HEK293 (cell line): ENCODE measurements around the gene SLC35E1.

Source experiments
- KLF1 ChIP-seq: fragments of 450-650 bp; formaldehyde crosslinking; IDR thresholded peaks from 2 replicates; pipeline ENCODE4 v1.5.1; 2016; ENCODE audit warnings: missing biosample characterization, missing genetic modification characterization
- ZBTB1 ChIP-seq: fragments of 450-650 bp; formaldehyde crosslinking; IDR thresholded peaks from 2 replicates; pipeline ENCODE4 v1.5.1; 2016; ENCODE audit warnings: missing biosample characterization, missing genetic modification characterization
- ZBTB11 ChIP-seq: fragments of 450-650 bp; formaldehyde crosslinking; conservative IDR thresholded peaks from 2 replicates; pipeline ENCODE4 v1.5.1; 2016; ENCODE audit warnings: low read depth, missing biosample characterization, missing genetic modification characterization
- ZBTB7A ChIP-seq: fragments of 450-650 bp; formaldehyde crosslinking; IDR thresholded peaks from 2 replicates; pipeline ENCODE4 v1.5.1; 2016; ENCODE audit warnings: low read depth, missing biosample characterization, missing genetic modification characterization
- ZIC2 ChIP-seq: fragments of 450-650 bp; formaldehyde crosslinking; IDR thresholded peaks from 2 replicates; pipeline ENCODE4 v1.5.1; 2016; ENCODE audit warnings: missing biosample characterization, missing genetic modification characterization
- ZNF132 ChIP-seq: fragments of 450-650 bp; formaldehyde crosslinking; IDR thresholded peaks from 2 replicates; pipeline ENCODE4 v1.5.1; 2017; ENCODE audit warnings: missing biosample characterization, missing genetic modification characterization, borderline replicate concordance
- ZNF2 ChIP-seq: fragments of 450-650 bp; formaldehyde crosslinking; IDR thresholded peaks from 2 replicates; pipeline ENCODE4 v1.5.1; 2016; ENCODE audit warnings: missing biosample characterization, missing genetic modification characterization
- ZNF24 ChIP-seq: fragments of 450-650 bp; formaldehyde crosslinking; IDR thresholded peaks from 2 replicates; pipeline ENCODE4 v1.5.1; 2016; ENCODE audit warnings: missing biosample characterization, missing genetic modification characterization
- ZNF266 ChIP-seq: fragments of 450-650 bp; formaldehyde crosslinking; IDR thresholded peaks from 2 replicates; pipeline ENCODE4 v1.5.1; 2016; ENCODE audit warnings: missing biosample characterization, missing genetic modification characterization, low read depth
- ZNF311 ChIP-seq: fragments of 450-650 bp; formaldehyde crosslinking; IDR thresholded peaks from 2 replicates; pipeline ENCODE4 v1.5.1; 2017; ENCODE audit warnings: missing biosample characterization, missing genetic modification characterization, borderline replicate concordance
- ZNF350 ChIP-seq: fragments of 450-650 bp; formaldehyde crosslinking; IDR thresholded peaks from 2 replicates; pipeline ENCODE4 v1.5.0; 2017; ENCODE audit warnings: missing biosample characterization, mild to moderate bottlenecking, missing genetic modification characterization
- ZNF513 ChIP-seq: fragments of 450-650 bp; IDR thresholded peaks from 2 replicates; pipeline ENCODE4 v1.5.1; 2018; ENCODE audit warnings: missing biosample characterization, missing genetic modification characterization
- ZNF529 ChIP-seq: fragments of 450-650 bp; formaldehyde crosslinking; IDR thresholded peaks from 2 replicates; pipeline ENCODE4 v1.5.1; 2017; ENCODE audit warnings: missing genetic modification characterization, missing biosample characterization; ENCODE audit not compliant: insufficient replicate concordance
- ZNF704 ChIP-seq: fragments of 450-650 bp; formaldehyde crosslinking; IDR thresholded peaks from 2 replicates; pipeline ENCODE4 v1.5.1; 2016; ENCODE audit warnings: missing biosample characterization, missing genetic modification characterization
- ZNF791 ChIP-seq: fragments of 450-650 bp; formaldehyde crosslinking; IDR thresholded peaks from 2 replicates; pipeline ENCODE4 v1.5.1; 2016; ENCODE audit warnings: missing biosample characterization, missing genetic modification characterization
- TF ChIP-seq, protein P1 (sequence below): fragments of 450-650 bp; formaldehyde crosslinking; IDR thresholded peaks from 2 replicates; pipeline ENCODE4 v1.5.1; 2016; ENCODE audit warnings: missing biosample characterization, missing genetic modification characterization
- TF ChIP-seq, protein P2 (sequence below): fragments of 450-650 bp; formaldehyde crosslinking; IDR thresholded peaks from 2 replicates; pipeline ENCODE4 v1.5.1; 2017; ENCODE audit warnings: missing biosample characterization, missing genetic modification characterization

The SLC35E1 gene

GRCh38 chr19:16569609-16570320 is 2.5 kb downstream of the SLC35E1 start (continued):
- TF ChIP-seq ZNF311 (tag by site-specific recombination) (no peak), ZIC2 (tag by site-specific recombination) (peak; percentile 77), ZNF132 (no peak), ZNF704 (tag by site-specific recombination) (no peak), KLF1 (tag by site-specific recombination) (peak; percentile 35; the same call in 1 of the 2 replicates), ZNF350 (no peak), ZNF2 (0 out of 2 replicates have a peak, but pooled peaks have one; percentile 41), ZBTB11 (tag by site-specific recombination) (peak; percentile 65; the same call in 1 of the 2 replicates), ZBTB7A (0 out of 2 replicates have a peak, but pooled peaks have one; percentile 32), ZNF529 (tag by site-specific recombination) (no peak), ZNF266 (tag by site-specific recombination) (no peak), ZNF791 (tag by site-specific recombination) (no peak), ZNF24 (peak; percentile 77; the same call in 1 of the 2 replicates), ZBTB1 (tag by site-specific recombination) (no peak), ZNF513 (no peak)
- TF ChIP-seq, protein P1, sequence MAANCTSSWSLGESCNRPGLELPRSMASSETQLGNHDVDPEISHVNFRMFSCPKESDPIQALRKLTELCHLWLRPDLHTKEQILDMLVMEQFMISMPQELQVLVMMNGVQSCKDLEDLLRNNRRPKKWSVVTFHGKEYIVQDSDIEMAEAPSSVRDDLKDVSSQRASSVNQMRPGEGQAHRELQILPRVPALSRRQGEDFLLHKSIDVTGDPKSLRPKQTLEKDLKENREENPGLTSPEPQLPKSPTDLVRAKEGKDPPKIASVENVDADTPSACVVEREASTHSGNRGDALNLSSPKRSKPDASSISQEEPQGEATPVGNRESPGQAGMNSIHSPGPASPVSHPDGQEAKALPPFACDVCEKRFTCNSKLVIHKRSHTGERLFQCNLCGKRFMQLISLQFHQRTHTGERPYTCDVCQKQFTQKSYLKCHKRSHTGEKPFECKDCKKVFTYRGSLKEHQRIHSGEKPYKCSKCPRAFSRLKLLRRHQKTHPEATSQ (tag by site-specific recombination) = no peak
- TF ChIP-seq, protein P2, sequence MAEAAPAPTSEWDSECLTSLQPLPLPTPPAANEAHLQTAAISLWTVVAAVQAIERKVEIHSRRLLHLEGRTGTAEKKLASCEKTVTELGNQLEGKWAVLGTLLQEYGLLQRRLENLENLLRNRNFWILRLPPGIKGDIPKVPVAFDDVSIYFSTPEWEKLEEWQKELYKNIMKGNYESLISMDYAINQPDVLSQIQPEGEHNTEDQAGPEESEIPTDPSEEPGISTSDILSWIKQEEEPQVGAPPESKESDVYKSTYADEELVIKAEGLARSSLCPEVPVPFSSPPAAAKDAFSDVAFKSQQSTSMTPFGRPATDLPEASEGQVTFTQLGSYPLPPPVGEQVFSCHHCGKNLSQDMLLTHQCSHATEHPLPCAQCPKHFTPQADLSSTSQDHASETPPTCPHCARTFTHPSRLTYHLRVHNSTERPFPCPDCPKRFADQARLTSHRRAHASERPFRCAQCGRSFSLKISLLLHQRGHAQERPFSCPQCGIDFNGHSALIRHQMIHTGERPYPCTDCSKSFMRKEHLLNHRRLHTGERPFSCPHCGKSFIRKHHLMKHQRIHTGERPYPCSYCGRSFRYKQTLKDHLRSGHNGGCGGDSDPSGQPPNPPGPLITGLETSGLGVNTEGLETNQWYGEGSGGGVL (tag by site-specific recombination) = peak; percentile 35
